A673 (cell line): ENCODE data around the gene OR10A7. TPM values are rescaled to one million over a fixed set of nuclear protein-coding genes. Genes with fewer than 3 reads are reported as not detected.

Source experiments
- BruUV-seq: library from RNA; stranded (reverse); fragments of 400-500 nt; replicated peaks from 2 replicates; lab custom pipeline; 2021; lab: Mats Ljungman, UMichigan
- CTCF ChIA-PET: fragments of 300-600 bp; sonication (Branson Sonifier 250); formaldehyde crosslinking; loops from one replicate; lab custom pipeline; 2022; ENCODE audit warnings: antibody characterized with exemption; lab: Charles Lee
- POLR2A ChIA-PET: fragments of 300-600 bp; sonication (Branson Sonifier 250); formaldehyde crosslinking; loops from one replicate; lab custom pipeline; 2022; ENCODE audit warnings: antibody characterized with exemption; ENCODE audit not compliant: low non-redundant PET; lab: Charles Lee
- DNase-seq: peaks from one replicate; pipeline ENCODE4 v3.0.0-alpha.2; 2015; ENCODE audit warnings: low spot score
- H3K27ac ChIP-seq: fragments of 200-600 bp; sonication (generic); 2 replicates; pipeline ENCODE4 v1.5.1; 2016; ENCODE audit warnings: mixed run types, low read depth, mild to moderate bottlenecking, mixed read lengths, antibody characterized with exemption, low read length; ENCODE audit not compliant: poor library complexity, severe bottlenecking
- H3K27me3 ChIP-seq: fragments of 200-600 bp; sonication (generic); replicated peaks from 2 replicates; pipeline ENCODE4 v1.6.1; 2017; ENCODE audit warnings: mixed run types, low read depth, mild to moderate bottlenecking, mixed read lengths, antibody characterized with exemption, low read length; ENCODE audit not compliant: insufficient read depth, poor library complexity
- H3K36me3 ChIP-seq: fragments of 200-600 bp; sonication (generic); 2 replicates; pipeline ENCODE4 v1.6.1; 2016; ENCODE audit warnings: mixed run types, mild to moderate bottlenecking, mixed read lengths, antibody characterized with exemption, low read length; ENCODE audit not compliant: insufficient read depth, poor library complexity, severe bottlenecking
- H3K4me1 ChIP-seq: fragments of 200-600 bp; sonication (generic); 2 replicates; pipeline ENCODE4 v1.6.1; 2017; ENCODE audit warnings: mixed run types, mild to moderate bottlenecking, mixed read lengths, antibody characterized with exemption, low read length; ENCODE audit not compliant: insufficient read depth, poor library complexity, severe bottlenecking
- H3K4me3 ChIP-seq: fragments of 200-600 bp; sonication (generic); 2 replicates; pipeline ENCODE4 v1.5.1; 2016; ENCODE audit warnings: low read depth, mixed run types, mild to moderate bottlenecking, mixed read lengths, low read length; ENCODE audit not compliant: poor library complexity, severe bottlenecking
- H3K9me3 ChIP-seq: fragments of 200-600 bp; sonication (generic); 2 replicates; pipeline ENCODE4 v1.6.1; 2016; ENCODE audit warnings: mixed run types, low read depth, mild to moderate bottlenecking, mixed read lengths, antibody characterized with exemption, low read length; ENCODE audit not compliant: poor library complexity, severe bottlenecking
- CTCF ChIP-seq: fragments of 300-800, 200-600 bp; sonication (generic); conservative IDR thresholded peaks from 2 replicates; pipeline ENCODE4 v1.5.1; 2017; ENCODE audit warnings: low read depth, mild to moderate bottlenecking, antibody characterized with exemption, low read length, moderate library complexity, mixed read lengths
- EZH2 ChIP-seq: fragments of 200-600 bp; sonication (generic); IDR thresholded peaks from 2 replicates; pipeline ENCODE4 v1.6.1; 2017; ENCODE audit warnings: borderline replicate concordance, low read depth, mild to moderate bottlenecking, mixed read lengths, antibody characterized with exemption, low read length; ENCODE audit not compliant: poor library complexity, severe bottlenecking
- intact Hi-C: fragments of 100-400 bp; cut with micrococcal nuclease; formaldehyde crosslinking; loops from one replicate; pipeline ENCODE4 v1.10.0; 2022; ENCODE audit not compliant: unreplicated experiment
- total RNA-seq: library from RNA; stranded (reverse); gene quantifications from 2 replicates; pipeline ENCODE4 v1.2.3, GENCODE V29; 2021

The OR10A7 gene
- total RNA-seq, 1 experiment from 2014 or later = not detected

GRCh38 chr12:55173456-55173855, 47.4 kb upstream of the OR10A7 start:
- no peaks in the 10 kb centered on the region for H3K4me1 ChIP-seq
- DNase-seq = no peak
- H3K27ac ChIP-seq = no peak overlapping the region
- TF ChIP-seq CTCF (no peak), EZH2 (no peak)
- POLR2A ChIA-PET = no interaction called here
- BruUV-seq = no TSS peak
- CTCF ChIA-PET = no interaction called here
- H3K36me3 ChIP-seq = no peaks in the 10 kb centered on the region
- peaks cover 21% of the 10 kb centered on the region for H3K27me3 ChIP-seq
- H3K4me3 ChIP-seq = no peak overlapping the region
- no peaks in the 10 kb centered on the region for H3K9me3 ChIP-seq
- intact Hi-C loops = no loop called here

DNA sequence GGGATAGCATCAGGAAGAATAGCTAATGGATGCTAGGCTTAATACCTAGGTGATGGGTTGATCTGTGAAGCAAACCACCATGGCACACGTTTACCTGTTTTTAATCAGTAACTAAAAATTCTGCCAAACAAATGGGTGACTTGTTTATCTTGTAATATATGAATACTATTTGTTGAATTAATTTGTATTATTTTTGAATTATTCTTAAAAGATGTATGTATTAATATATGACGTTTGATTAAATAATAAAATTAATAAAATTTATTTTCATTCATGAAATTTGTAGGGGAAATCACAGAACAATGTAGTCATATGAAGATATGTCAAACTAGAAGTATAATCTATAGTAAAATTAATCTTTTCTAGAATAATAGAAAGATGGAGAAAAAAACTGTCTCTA, 32.3 kb upstream of the OR10A7 start:
- BruUV-seq = no TSS peak
- POLR2A ChIA-PET = no interaction called here
- Histone ChIP-seq H3K36me3 (no peaks in the 10 kb centered on the region), H3K4me1 (no peaks in the 10 kb centered on the region), H3K27me3 (peaks cover 52% of the 10 kb centered on the region), H3K4me3 (no peak overlapping the region), H3K27ac (no peak overlapping the region), H3K9me3 (no peaks in the 10 kb centered on the region)
- CTCF ChIA-PET = no interaction called here
- no peak for TF ChIP-seq EZH2
- TF ChIP-seq CTCF = no peak
- intact Hi-C loops = no loop called here
- DNase-seq = no peak

GRCh38 chr12:55188974-55189556, 31.8 kb upstream of the OR10A7 start:
- BruUV-seq = no TSS peak
- Histone ChIP-seq H3K27me3 (peaks cover 54% of the 10 kb centered on the region), H3K4me1 (no peaks in the 10 kb centered on the region), H3K27ac (no peak overlapping the region), H3K36me3 (no peaks in the 10 kb centered on the region), H3K4me3 (no peak overlapping the region), H3K9me3 (no peaks in the 10 kb centered on the region)
- CTCF ChIA-PET = interaction anchor here (0.6 kb wide), 1 partner anchor 430 kb away, joined by 5 read pairs; no protein-coding TSS in a partner anchor
- POLR2A ChIA-PET = no interaction called here
- TF ChIP-seq CTCF (peak; percentile 81), EZH2 (no peak)
- intact Hi-C loops = loop anchor here (1.0 kb wide), 1 partner anchor 430 kb away; no protein-coding TSS in a partner anchor
- DNase-seq = peak; percentile 83
